Measurements from ENCODE around the gene XRN1.
A peak's percentile ranks its signal among the peaks of the same experiment; 100 is the strongest.
"Not testable (repeated sequence)": the region's sequence is repeated elsewhere in the genome, so short reads cannot be mapped to it uniquely, and the experiment has no call there.

The XRN1 gene

DNA sequence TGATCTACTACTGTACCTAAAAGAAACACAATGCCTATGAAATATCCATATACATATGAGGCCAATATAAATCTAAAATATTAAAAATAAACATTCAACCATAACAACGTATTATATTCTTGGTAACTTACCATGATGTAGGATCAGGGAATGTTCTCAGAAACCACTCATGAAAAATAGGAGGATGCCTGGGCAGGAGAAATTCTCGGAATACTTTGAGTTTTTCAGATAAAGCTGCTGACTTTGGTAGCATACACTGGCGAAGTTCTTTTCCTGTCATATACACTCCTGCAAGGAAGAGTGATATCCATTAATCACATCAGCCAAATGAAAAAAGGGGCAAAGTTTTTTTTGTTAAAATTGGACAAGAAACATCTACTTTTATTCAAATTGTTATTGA lies 11.3 kb upstream of the XRN1 start:
- Histone ChIP-seq H3K4me3 (ENCODE audit: low read length) (no peak overlapping the region), H3K36me3 (ENCODE audit: control insufficient read depth, insufficient read depth, low read length) (peaks cover 2% of the 10 kb centered on the region), H3K9ac (ENCODE audit: low read length) (no peak overlapping the region), H3K27me3 (ENCODE audit: control insufficient read depth, insufficient read depth, low read length) (no peaks in the 10 kb centered on the region), H3K27ac (ENCODE audit: low read depth, low read length) (no peak overlapping the region), H3K4me1 (ENCODE audit: control insufficient read depth, insufficient read depth, low read length) (no peaks in the 10 kb centered on the region)

DNA sequence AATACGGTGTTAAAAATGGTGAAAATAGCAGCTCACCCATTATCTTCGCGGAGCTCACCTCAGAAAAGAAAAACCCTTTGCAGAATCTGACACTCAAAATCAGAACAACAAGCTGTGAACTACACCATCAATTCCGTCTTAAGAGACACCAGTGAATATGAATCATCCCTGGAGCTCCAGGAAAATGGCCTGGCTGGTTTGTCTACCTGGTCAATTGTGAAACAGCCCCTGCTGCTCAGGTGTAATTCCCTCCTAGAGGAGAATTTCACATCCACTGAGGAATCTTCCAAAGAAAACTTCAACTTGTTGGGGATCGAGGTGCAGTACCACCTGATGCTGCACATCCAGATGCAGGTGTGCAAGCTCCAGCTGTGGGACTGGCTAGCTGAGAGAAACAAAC lies 3.0 kb upstream of the XRN1 start:
- H3K4me1 ChIP-seq (ENCODE audit: control insufficient read depth, insufficient read depth, low read length) = peaks cover 2% of the 10 kb centered on the region
- no peak overlapping the region for H3K9ac ChIP-seq (ENCODE audit: low read length)
- no peak overlapping the region for H3K27ac ChIP-seq (ENCODE audit: low read depth, low read length)
- H3K36me3 ChIP-seq (ENCODE audit: control insufficient read depth, insufficient read depth, low read length) = no peaks in the 10 kb centered on the region
- H3K27me3 ChIP-seq (ENCODE audit: control insufficient read depth, insufficient read depth, low read length) = no peaks in the 10 kb centered on the region
- H3K4me3 ChIP-seq (ENCODE audit: low read length) = no peak overlapping the region

DNA sequence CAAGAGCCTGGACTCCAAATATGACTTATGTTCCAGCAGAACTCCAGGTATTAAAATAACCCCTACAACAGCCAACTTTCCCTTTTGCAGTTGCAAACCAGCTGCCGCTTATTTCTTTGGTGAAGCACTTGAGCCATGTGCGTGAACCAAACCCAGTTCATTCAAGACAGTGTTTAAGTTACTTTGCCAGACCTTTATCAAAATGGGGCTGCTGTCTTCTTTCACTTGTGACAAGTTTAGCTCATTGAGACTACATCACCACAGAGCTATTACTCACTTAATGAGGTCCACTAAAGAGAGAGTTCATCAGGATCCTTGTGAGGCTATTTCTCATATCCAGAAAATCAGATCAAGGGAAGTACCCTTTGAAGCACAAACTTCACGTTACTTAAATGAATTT lies 2.4 kb upstream of the XRN1 start:
- no peaks in the 10 kb centered on the region for H3K27me3 ChIP-seq (ENCODE audit: control insufficient read depth, insufficient read depth, low read length)
- no peak overlapping the region for H3K27ac ChIP-seq (ENCODE audit: low read depth, low read length)
- no peak overlapping the region for H3K4me3 ChIP-seq (ENCODE audit: low read length)
- H3K4me1 ChIP-seq (ENCODE audit: control insufficient read depth, insufficient read depth, low read length) = peaks cover 5% of the 10 kb centered on the region
- no peaks in the 10 kb centered on the region for H3K36me3 ChIP-seq (ENCODE audit: control insufficient read depth, insufficient read depth, low read length)
- H3K9ac ChIP-seq (ENCODE audit: low read length) = no peak overlapping the region

DNA sequence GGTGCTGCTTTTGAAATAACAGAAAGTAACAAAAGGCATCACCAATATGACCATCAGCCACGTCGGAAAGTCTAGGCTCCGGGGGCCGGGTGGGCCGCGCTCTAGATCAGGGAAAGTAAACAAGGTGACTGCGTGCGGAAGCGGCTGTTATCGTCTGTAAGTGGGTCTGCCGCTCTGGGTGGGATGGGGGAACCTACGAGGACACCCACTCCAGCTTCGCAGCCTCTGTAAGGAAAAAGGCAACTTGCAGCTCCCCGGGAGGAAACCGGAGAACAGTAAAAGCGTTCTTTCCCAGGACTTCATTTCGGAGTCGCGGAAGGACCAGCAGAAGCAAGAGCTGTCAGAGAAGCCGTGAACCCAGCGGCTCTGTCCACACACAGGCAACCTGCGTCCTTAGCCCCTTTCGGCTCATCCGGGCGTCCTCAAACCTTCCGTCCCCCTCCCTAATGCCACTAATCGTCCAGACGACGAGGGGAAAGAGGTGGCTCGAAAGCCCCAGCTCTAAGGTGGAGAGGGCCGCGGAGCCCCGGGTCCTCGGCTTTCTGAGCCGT lies 461 bp downstream of the XRN1 start:
- peak overlapping the region; percentile 93 for H3K27ac ChIP-seq (ENCODE audit: low read depth, low read length)
- peaks cover 5% of the 10 kb centered on the region for H3K4me1 ChIP-seq (ENCODE audit: control insufficient read depth, insufficient read depth, low read length)
- no peaks in the 10 kb centered on the region for H3K36me3 ChIP-seq (ENCODE audit: control insufficient read depth, insufficient read depth, low read length)
- no peaks in the 10 kb centered on the region for H3K27me3 ChIP-seq (ENCODE audit: control insufficient read depth, insufficient read depth, low read length)
- H3K9ac ChIP-seq (ENCODE audit: low read length) = peak overlapping the region; percentile 100
- peak overlapping the region; percentile 100 for H3K4me3 ChIP-seq (ENCODE audit: low read length)

DNA sequence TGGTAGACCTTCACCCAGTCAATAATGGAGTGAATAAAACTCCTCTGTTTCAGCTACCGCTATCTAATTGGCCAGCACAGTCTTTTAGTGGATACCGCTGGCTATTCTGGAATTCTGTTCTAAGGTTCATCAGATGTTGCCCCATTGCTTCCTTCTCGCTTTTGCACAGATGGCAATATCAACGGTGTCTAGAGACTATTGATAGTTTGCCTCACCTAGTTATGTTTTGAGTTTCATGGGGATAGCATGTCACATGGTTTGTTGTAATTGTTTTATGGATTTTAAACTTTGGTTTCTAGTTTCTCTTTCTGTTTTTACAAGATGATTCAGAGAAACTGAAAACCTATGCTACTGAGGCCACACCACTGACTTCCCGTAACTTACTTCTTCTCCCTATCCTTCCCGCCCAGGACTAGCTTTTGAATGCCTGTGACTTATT lies 2.0 kb downstream of the XRN1 start:
- Histone ChIP-seq H3K27me3 (ENCODE audit: control insufficient read depth, insufficient read depth, low read length) (no peaks in the 10 kb centered on the region), H3K27ac (ENCODE audit: low read depth, low read length) (no peak overlapping the region), H3K4me3 (ENCODE audit: low read length) (peak overlapping the region; percentile 37), H3K4me1 (ENCODE audit: control insufficient read depth, insufficient read depth, low read length) (peaks cover 5% of the 10 kb centered on the region), H3K36me3 (ENCODE audit: control insufficient read depth, insufficient read depth, low read length) (no peaks in the 10 kb centered on the region), H3K9ac (ENCODE audit: low read length) (no peak overlapping the region)

DNA sequence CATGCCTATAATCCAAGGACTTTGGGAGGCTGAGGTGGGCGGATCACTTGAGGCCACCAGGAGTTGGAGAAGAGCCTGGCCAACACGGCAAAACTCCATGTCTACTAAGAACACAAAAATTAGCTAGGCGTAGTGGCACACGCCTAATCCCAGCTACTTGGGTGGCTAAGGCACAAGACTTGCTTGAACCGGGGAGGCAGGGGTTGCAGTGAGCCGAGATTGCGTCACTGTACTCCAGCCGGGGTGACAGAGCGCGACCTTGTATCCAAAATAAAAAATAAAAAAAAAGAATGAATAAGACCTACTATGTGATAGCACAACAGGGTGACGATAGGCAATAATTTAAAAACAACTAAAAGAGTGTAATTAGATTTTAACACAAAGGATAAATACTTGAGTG lies 3.5 kb downstream of the XRN1 start:
- Histone ChIP-seq H3K9ac (ENCODE audit: low read length) (no peak overlapping the region), H3K27me3 (ENCODE audit: control insufficient read depth, insufficient read depth, low read length) (no peaks in the 10 kb centered on the region), H3K36me3 (ENCODE audit: control insufficient read depth, insufficient read depth, low read length) (no peaks in the 10 kb centered on the region), H3K4me1 (ENCODE audit: control insufficient read depth, insufficient read depth, low read length) (peaks cover 5% of the 10 kb centered on the region), H3K27ac (ENCODE audit: low read depth, low read length) (no peak overlapping the region), H3K4me3 (ENCODE audit: low read length) (no peak overlapping the region)

DNA sequence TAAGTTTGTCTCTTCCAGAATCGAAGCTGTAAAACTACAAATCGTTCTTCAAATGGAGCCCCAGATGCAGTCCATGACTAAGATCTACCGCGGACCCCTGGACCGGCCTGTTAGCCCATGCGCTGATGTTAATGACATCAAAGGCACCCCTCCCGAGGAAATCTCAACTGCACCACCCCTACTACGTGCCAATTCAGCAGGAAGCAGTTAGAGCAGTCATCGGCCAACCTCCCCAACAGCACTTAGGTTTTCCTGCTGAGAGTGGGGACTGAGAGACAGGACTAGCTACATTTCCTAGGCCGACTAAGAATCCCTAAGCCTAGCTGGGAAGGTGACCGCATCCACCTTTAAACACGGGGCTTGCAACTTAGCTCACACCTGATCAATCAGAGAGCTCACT lies 4.8 kb downstream of the XRN1 start:
- not testable (repeated sequence) for H3K4me1 ChIP-seq (ENCODE audit: control insufficient read depth, insufficient read depth, low read length); H3K27ac ChIP-seq (ENCODE audit: low read depth, low read length); H3K4me3 ChIP-seq (ENCODE audit: low read length)

DNA sequence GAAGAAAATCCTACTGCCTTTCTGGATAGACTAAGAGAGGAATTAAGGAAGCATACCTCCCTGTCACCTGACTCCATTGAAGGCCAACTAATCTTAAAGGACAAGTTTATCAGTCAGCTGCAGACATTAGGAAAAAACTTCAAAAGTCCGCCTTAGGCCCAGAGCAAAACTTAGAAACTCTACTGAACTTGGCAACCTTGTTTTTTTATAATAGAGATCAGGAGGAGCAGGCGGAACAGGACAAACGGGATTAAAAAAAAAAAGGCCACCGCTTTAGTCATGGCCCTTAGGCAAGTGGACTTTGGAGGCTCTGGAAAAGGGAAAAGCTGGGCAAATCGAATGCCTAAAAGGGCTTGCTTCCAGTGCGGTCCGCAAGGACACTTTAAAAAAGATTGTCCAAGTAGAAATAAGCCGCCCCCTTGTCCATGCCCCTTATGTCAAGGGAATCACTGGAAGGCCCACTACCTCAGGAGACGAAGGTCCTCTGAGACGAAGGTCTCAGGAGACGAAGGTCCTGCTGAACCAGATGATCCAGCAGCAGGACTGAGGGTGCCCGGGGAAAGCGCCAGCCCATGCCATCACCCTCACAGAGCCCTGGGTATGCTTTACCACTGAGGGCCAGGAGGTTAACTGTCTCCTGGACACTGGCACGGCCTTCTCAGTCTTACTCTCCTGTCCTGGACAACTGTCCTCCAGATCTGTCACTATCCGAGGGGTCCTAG lies 8.2 kb downstream of the XRN1 start:
- not testable (repeated sequence) for H3K36me3 ChIP-seq (ENCODE audit: control insufficient read depth, insufficient read depth, low read length); H3K4me3 ChIP-seq (ENCODE audit: low read length); H3K4me1 ChIP-seq (ENCODE audit: control insufficient read depth, insufficient read depth, low read length); H3K27ac ChIP-seq (ENCODE audit: low read depth, low read length); H3K9ac ChIP-seq (ENCODE audit: low read length); H3K27me3 ChIP-seq (ENCODE audit: control insufficient read depth, insufficient read depth, low read length)

More for the DNA sequence above, 4.8 kb downstream of the XRN1 start:
- H3K9ac ChIP-seq (ENCODE audit: low read length); H3K27me3 ChIP-seq (ENCODE audit: control insufficient read depth, insufficient read depth, low read length); H3K36me3 ChIP-seq (ENCODE audit: control insufficient read depth, insufficient read depth, low read length): not testable (repeated sequence)

DNA sequence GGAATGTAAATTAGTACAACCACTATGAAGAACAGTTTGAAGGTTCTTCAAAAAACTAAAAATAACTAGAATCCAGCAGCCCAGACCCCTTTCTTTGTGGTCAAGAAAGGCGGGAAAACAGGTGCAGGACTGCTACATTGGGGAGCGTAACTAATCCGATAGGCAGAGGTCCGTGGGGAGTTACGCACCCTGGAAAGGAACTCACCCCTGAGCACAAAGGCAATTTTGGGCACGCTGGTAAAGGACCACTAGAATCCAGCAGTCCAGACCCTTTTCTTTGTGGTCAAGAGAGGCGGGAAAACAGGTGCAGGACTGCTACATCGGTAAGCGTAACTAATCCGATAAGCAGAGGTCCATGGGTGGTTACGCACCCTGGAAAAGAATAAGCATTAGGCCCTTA lies 9.7 kb downstream of the XRN1 start:
- H3K4me3 ChIP-seq (ENCODE audit: low read length); H3K4me1 ChIP-seq (ENCODE audit: control insufficient read depth, insufficient read depth, low read length); H3K9ac ChIP-seq (ENCODE audit: low read length); H3K27ac ChIP-seq (ENCODE audit: low read depth, low read length); H3K27me3 ChIP-seq (ENCODE audit: control insufficient read depth, insufficient read depth, low read length); H3K36me3 ChIP-seq (ENCODE audit: control insufficient read depth, insufficient read depth, low read length): not testable (repeated sequence)

DNA sequence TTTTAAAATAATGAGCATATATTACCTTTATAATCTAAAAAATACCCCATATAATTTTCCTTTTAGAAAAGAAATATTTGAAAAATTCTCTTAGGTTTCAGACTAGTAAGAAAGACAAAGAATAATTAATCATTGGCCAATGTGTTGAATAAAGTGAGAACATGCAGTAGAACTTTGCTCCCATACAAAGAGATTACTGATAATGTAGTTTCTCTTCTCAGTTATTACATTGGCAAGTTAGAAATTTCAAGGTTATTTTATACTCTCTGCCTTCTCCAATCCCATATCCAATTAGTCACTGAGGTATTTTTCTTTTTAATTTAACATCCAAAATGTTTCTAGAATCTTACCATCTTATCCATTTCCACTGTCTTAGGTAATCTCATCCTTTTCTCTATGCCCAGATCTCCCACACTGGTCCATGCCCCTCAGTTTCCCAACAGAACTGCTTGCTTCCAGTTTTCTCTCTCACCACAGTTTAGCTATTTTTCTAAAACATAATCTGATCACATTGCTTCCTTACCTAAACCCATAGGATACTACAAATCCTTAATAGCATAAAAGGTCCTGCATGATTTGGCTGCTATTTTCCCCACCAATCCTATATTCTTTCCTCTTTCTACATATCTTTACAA lies 10.8 kb downstream of the XRN1 start:
- Histone ChIP-seq H3K9ac (ENCODE audit: low read length) (no peak overlapping the region), H3K4me1 (ENCODE audit: control insufficient read depth, insufficient read depth, low read length) (no peaks in the 10 kb centered on the region), H3K27ac (ENCODE audit: low read depth, low read length) (no peak overlapping the region), H3K27me3 (ENCODE audit: control insufficient read depth, insufficient read depth, low read length) (no peaks in the 10 kb centered on the region), H3K4me3 (ENCODE audit: low read length) (no peak overlapping the region), H3K36me3 (ENCODE audit: control insufficient read depth, insufficient read depth, low read length) (no peaks in the 10 kb centered on the region)

DNA sequence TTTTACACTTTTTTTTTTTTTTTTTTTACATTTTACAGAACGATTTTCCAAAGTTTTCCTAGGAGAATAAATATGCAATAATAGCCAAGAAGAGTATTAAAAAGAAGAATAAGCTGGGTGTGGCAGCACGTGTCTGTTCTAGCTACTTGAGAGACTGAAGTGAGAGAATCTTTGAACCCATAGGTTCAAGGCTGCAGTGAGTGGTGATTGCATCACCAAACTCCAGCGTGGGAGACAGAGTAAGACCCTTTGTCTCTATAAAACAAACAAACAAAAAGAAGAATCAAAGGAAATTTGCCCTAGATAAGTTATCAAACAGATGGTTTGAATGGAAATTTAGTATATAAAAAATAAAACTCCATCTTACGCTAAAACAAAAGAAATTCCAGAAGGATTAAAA lies 13.3 kb downstream of the XRN1 start:
- H3K27me3 ChIP-seq (ENCODE audit: control insufficient read depth, insufficient read depth, low read length) = no peaks in the 10 kb centered on the region
- H3K4me1 ChIP-seq (ENCODE audit: control insufficient read depth, insufficient read depth, low read length) = no peaks in the 10 kb centered on the region

DNA sequence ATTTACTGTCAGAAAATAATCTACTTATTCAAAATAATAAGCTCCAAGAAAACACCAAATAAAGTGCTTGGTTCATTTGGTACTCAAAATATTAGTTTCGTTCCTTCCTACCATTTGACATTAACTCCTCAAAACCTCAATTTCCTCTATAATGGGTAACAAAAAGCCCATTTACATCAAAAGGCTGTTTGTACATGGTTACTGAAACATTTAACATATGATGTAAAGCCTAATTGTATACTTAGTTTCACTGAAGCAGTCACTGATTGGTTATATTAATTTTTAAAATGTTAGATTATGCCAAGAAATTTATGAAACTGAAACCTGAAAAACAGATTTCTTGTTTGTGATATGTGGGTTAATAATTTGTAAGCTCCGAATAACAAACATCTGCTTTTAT lies 14.7 kb downstream of the XRN1 start:
- no peaks in the 10 kb centered on the region for H3K4me1 ChIP-seq (ENCODE audit: control insufficient read depth, insufficient read depth, low read length)
- no peak overlapping the region for H3K4me3 ChIP-seq (ENCODE audit: low read length)
- H3K27ac ChIP-seq (ENCODE audit: low read depth, low read length) = no peak overlapping the region
- H3K36me3 ChIP-seq (ENCODE audit: control insufficient read depth, insufficient read depth, low read length) = peaks cover 15% of the 10 kb centered on the region
- no peak overlapping the region for H3K9ac ChIP-seq (ENCODE audit: low read length)
- no peaks in the 10 kb centered on the region for H3K27me3 ChIP-seq (ENCODE audit: control insufficient read depth, insufficient read depth, low read length)

More for the DNA sequence above, 13.3 kb downstream of the XRN1 start:
- Histone ChIP-seq H3K27ac (ENCODE audit: low read depth, low read length) (no peak overlapping the region), H3K9ac (ENCODE audit: low read length) (no peak overlapping the region), H3K36me3 (ENCODE audit: control insufficient read depth, insufficient read depth, low read length) (peaks cover 13% of the 10 kb centered on the region), H3K4me3 (ENCODE audit: low read length) (no peak overlapping the region)

DNA sequence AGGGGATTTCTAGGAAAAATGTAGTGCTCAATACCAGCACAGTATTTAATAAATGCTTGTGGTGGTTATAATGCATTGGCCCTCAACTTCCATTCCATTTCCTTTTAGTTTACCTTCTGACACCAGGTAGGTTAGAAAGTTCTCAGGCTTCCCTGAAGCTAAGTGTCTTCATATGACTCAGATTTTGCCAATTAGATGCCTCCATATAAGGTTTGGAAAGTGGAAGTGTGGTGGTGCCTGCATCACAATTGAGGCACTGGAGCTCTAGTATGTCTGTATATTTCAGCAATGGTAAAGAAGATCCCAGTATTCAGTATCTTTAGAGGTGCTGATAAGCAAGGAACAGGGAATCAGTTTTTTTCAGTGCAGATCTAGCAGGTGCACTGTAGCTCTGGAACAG lies 18.3 kb downstream of the XRN1 start:
- H3K27ac ChIP-seq (ENCODE audit: low read depth, low read length) = no peak overlapping the region
- H3K9ac ChIP-seq (ENCODE audit: low read length) = no peak overlapping the region
- H3K27me3 ChIP-seq (ENCODE audit: control insufficient read depth, insufficient read depth, low read length) = no peaks in the 10 kb centered on the region
- peaks cover 15% of the 10 kb centered on the region for H3K36me3 ChIP-seq (ENCODE audit: control insufficient read depth, insufficient read depth, low read length)
- no peaks in the 10 kb centered on the region for H3K4me1 ChIP-seq (ENCODE audit: control insufficient read depth, insufficient read depth, low read length)
- H3K4me3 ChIP-seq (ENCODE audit: low read length) = no peak overlapping the region
